ENCODE measurements around the gene DISP3.

DISP3 gene

DNA sequence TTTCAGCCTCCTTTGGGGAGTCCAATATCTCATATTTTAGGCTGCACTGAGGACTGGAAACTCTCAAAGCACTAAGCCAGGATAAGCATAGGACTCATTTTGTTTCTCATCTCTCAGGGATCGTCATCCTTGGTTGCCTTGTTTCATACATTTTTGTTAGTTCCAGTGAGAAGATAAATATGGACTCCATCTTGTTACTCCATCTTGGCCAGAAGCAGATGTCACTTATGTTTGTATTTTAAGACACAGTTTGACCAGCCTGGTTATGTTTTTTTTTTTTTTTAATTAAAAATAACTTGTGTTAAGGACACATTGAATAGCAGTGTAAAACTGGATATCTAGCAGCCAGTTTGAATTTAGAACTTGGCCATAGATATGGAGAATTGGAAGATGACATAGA is 34.7 kb downstream of the DISP3 start:
- H3K36me3 ChIP-seq (ENCODE audit: control insufficient read depth in 1 of 2, insufficient read depth in 2 of 2, low read length in 2 of 2) = no peaks in the 10 kb centered on the region
- no peaks in the 10 kb centered on the region for H3K4me1 ChIP-seq (ENCODE audit: control insufficient read depth in 1 of 2, insufficient read depth in 2 of 2, low read length in 2 of 2)
- H3K4me3 ChIP-seq (ENCODE audit: low read depth in 1 of 2, low read length in 2 of 2) = no peak overlapping the region
- H3K9me3 ChIP-seq (ENCODE audit: control insufficient read depth in 1 of 2, low read length in 2 of 2) = no peaks in the 10 kb centered on the region
- H3K9ac ChIP-seq (ENCODE audit: low read depth in 1 of 2, low read length in 2 of 2) = no peak overlapping the region
- H3K27ac ChIP-seq (ENCODE audit: low read depth, low read length) = no peak overlapping the region
- H3K27me3 ChIP-seq (ENCODE audit: control insufficient read depth in 1 of 2, insufficient read depth in 2 of 2, low read length in 2 of 2) = no peaks in the 10 kb centered on the region

DNA sequence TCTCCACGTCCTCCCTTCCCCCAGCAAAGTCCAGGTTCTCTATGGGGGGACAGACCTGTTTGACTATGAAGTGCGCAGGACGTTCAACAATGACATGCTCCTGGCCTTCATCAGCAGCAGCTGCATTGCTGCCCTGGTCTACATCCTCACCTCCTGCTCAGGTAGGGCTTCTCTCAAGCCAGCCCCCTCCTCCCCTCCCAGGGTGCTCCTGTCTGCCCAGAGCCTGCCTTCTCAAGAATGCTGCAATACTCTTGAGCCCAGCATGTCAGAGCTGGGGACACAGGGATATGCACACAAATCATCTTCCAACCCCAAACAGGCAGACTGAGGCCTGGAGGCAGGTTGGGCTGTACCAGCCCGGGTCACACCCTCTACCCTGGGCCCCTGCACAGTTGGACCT is 35.4 kb downstream of the DISP3 start:
- H3K27ac ChIP-seq (ENCODE audit: low read depth, low read length) = no peak overlapping the region
- no peak overlapping the region for H3K9ac ChIP-seq (ENCODE audit: low read depth in 1 of 2, low read length in 2 of 2)
- H3K36me3 ChIP-seq (ENCODE audit: control insufficient read depth in 1 of 2, insufficient read depth in 2 of 2, low read length in 2 of 2) = no peaks in the 10 kb centered on the region
- no peaks in the 10 kb centered on the region for H3K4me1 ChIP-seq (ENCODE audit: control insufficient read depth in 1 of 2, insufficient read depth in 2 of 2, low read length in 2 of 2)
- no peaks in the 10 kb centered on the region for H3K9me3 ChIP-seq (ENCODE audit: control insufficient read depth in 1 of 2, low read length in 2 of 2)
- H3K27me3 ChIP-seq (ENCODE audit: control insufficient read depth in 1 of 2, insufficient read depth in 2 of 2, low read length in 2 of 2) = no peaks in the 10 kb centered on the region
- no peak overlapping the region for H3K4me3 ChIP-seq (ENCODE audit: low read depth in 1 of 2, low read length in 2 of 2)

DNA sequence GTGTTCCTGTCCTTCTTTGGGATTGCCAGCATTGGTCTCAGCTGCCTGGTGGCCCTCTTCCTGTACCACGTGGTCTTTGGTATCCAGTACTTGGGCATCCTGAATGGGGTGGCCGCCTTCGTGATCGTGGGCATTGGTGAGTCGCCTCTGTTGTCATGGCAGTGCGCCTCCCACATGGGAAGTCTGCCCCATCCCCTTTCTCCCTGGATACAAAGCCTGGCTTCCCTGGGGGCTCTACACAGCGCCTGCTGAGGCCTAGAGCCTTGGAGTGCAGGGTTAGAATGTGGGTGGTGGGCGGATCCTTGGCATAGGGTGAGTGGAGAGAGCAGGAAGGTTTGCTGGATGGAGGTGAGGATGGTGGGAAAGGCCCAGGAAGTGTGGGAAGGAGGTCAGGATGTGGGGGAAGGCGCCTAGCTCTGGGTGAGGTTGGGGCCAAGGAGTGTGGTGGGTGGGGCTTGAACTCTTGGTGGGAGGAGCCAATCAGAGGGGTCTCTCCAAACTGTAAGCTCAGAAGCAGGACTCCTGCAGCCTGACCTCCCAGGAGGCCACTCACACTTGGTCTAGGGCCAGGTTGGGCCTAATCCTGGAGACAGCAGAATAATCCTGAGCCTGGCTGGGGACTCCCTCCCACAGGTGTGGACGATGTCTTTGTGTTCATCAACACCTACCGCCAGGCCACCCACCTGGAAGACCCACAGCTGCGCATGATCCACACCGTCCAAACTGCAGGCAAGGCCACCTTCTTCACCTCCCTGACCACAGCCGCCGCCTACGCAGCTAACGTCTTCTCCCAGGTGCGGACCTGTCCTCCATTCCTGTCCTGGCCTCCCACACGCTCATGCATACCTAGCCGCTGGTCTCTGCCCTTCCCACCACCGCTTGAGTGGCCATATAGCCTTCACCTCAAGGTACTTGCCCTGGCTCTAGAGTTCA is 36.7 kb downstream of the DISP3 start:
- Histone ChIP-seq H3K4me3 (ENCODE audit: low read depth in 1 of 2, low read length in 2 of 2) (no peak overlapping the region), H3K9me3 (ENCODE audit: control insufficient read depth in 1 of 2, low read length in 2 of 2) (no peaks in the 10 kb centered on the region), H3K27me3 (ENCODE audit: control insufficient read depth in 1 of 2, insufficient read depth in 2 of 2, low read length in 2 of 2) (no peaks in the 10 kb centered on the region), H3K27ac (ENCODE audit: low read depth, low read length) (no peak overlapping the region), H3K36me3 (ENCODE audit: control insufficient read depth in 1 of 2, insufficient read depth in 2 of 2, low read length in 2 of 2) (no peaks in the 10 kb centered on the region), H3K9ac (ENCODE audit: low read depth in 1 of 2, low read length in 2 of 2) (no peak overlapping the region), H3K4me1 (ENCODE audit: control insufficient read depth in 1 of 2, insufficient read depth in 2 of 2, low read length in 2 of 2) (no peaks in the 10 kb centered on the region)

DNA sequence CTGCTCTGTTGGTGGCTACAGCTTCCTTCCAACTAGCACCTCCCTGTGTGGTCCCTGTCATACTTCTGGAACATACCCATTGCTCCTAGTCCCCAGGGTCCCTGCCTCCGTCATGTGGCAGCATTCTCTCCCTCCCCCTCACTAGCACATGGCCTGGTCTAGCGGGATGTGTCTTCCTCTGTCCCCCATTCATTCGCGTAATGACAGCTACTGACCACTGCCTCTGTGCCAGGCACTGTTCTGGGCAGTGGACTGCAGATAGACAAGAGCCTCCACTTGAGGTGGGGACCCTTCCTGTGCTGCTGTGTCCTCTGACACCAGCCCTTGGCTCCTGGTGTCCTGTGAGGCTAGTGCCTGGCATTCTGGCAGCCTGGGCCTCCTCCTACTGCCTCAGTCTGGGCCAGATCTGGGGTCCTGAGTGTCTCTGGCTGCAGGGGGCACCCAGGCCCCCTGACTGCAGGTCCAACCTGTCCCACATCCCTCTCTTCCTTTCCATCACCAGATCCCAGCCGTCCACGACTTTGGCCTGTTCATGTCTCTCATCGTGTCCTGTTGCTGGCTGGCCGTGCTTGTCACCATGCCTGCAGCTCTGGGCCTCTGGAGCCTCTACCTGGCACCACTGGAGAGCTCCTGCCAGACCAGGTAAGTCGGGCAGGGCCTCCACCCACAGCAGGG is 38.1 kb downstream of the DISP3 start:
- Histone ChIP-seq H3K4me3 (ENCODE audit: low read depth in 1 of 2, low read length in 2 of 2) (no peak overlapping the region), H3K4me1 (ENCODE audit: control insufficient read depth in 1 of 2, insufficient read depth in 2 of 2, low read length in 2 of 2) (no peaks in the 10 kb centered on the region), H3K9ac (ENCODE audit: low read depth in 1 of 2, low read length in 2 of 2) (no peak overlapping the region), H3K9me3 (ENCODE audit: control insufficient read depth in 1 of 2, low read length in 2 of 2) (no peaks in the 10 kb centered on the region), H3K27me3 (ENCODE audit: control insufficient read depth in 1 of 2, insufficient read depth in 2 of 2, low read length in 2 of 2) (no peaks in the 10 kb centered on the region), H3K27ac (ENCODE audit: low read depth, low read length) (no peak overlapping the region), H3K36me3 (ENCODE audit: control insufficient read depth in 1 of 2, insufficient read depth in 2 of 2, low read length in 2 of 2) (no peaks in the 10 kb centered on the region)

DNA sequence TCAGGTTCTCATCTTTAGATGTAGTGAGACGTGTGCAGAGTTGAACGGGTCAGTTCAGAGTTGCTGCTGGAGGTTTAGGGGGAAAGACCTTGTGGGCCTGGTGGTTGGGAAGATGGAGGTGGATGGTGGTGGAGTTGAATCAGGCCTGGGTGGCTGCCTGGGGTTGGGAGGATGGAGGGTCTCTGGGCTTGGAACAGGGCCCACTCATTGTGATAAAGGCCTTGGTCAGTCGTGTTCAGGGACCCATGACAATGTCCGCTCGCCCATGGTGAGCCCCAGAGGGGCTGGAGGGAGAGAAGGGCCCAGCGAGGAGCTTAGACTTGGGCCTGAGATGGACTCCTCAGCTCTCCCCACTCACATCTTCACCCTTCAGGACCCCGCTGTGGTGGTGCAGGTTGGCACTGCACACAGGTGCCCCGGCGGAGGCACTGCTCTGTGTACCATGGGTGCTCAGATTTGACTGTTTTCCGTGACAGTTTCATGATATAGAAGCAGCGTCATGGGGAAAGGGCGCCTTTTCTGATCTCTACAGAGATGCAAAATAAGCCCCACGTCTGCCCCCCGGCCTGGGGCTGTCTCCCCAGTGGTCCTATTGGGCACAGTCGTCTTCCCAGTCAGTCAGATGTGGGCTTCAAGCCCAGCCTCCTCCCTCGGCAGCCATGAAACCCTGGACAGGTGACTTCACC is 39.2 kb downstream of the DISP3 start:
- H3K9me3 ChIP-seq (ENCODE audit: control insufficient read depth in 1 of 2, low read length in 2 of 2) = no peaks in the 10 kb centered on the region
- no peak overlapping the region for H3K27ac ChIP-seq (ENCODE audit: low read depth, low read length)
- H3K36me3 ChIP-seq (ENCODE audit: control insufficient read depth in 1 of 2, insufficient read depth in 2 of 2, low read length in 2 of 2) = no peaks in the 10 kb centered on the region
- H3K4me3 ChIP-seq (ENCODE audit: low read depth in 1 of 2, low read length in 2 of 2) = no peak overlapping the region
- H3K27me3 ChIP-seq (ENCODE audit: control insufficient read depth in 1 of 2, insufficient read depth in 2 of 2, low read length in 2 of 2) = no peaks in the 10 kb centered on the region
- H3K9ac ChIP-seq (ENCODE audit: low read depth in 1 of 2, low read length in 2 of 2) = no peak overlapping the region
- no peaks in the 10 kb centered on the region for H3K4me1 ChIP-seq (ENCODE audit: control insufficient read depth in 1 of 2, insufficient read depth in 2 of 2, low read length in 2 of 2)

DNA sequence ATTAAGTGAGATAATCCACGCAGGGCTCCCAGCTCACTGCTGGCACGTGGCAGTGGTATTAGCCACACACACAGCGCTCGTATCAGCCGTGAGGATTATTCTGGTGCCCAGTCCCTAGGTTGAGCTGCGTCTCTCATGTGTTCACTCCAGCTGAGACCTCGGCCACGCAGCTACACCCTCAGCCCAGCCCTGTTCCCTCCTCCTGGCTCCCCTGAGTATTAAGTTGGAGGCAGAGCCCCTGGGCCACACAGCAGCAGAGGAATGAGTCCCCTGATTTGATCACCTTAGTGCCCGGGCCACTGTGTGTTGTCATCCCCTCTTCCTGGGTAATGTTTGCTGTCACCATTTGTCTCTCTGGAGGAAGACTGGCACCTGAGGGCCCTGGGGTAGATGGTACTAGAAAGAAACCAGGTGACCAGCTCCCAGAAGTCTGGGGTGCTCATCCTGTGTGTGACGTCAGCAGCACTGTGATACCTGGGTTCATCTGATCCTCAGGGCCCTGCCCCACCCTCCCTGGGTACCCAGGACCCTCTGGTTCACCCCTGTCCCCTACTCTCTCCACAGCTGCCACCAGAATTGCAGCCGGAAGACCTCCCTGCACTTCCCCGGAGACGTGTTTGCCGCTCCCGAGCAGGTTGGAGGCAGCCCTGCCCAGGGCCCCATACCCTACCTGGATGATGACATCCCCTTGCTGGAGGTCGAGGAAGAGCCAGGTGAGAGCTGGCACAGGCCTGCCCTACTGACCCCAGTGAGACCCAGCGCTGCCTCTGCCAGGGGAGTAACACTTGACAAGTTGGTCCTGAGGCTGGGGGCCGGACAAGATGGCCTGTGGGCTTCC is 40.1 kb downstream of the DISP3 start:
- Histone ChIP-seq H3K4me1 (ENCODE audit: control insufficient read depth in 1 of 2, insufficient read depth in 2 of 2, low read length in 2 of 2) (no peaks in the 10 kb centered on the region), H3K9ac (ENCODE audit: low read depth in 1 of 2, low read length in 2 of 2) (no peak overlapping the region), H3K9me3 (ENCODE audit: control insufficient read depth in 1 of 2, low read length in 2 of 2) (no peaks in the 10 kb centered on the region), H3K27ac (ENCODE audit: low read depth, low read length) (no peak overlapping the region), H3K36me3 (ENCODE audit: control insufficient read depth in 1 of 2, insufficient read depth in 2 of 2, low read length in 2 of 2) (no peaks in the 10 kb centered on the region), H3K4me3 (ENCODE audit: low read depth in 1 of 2, low read length in 2 of 2) (no peak overlapping the region), H3K27me3 (ENCODE audit: control insufficient read depth in 1 of 2, insufficient read depth in 2 of 2, low read length in 2 of 2) (no peaks in the 10 kb centered on the region)

DNA sequence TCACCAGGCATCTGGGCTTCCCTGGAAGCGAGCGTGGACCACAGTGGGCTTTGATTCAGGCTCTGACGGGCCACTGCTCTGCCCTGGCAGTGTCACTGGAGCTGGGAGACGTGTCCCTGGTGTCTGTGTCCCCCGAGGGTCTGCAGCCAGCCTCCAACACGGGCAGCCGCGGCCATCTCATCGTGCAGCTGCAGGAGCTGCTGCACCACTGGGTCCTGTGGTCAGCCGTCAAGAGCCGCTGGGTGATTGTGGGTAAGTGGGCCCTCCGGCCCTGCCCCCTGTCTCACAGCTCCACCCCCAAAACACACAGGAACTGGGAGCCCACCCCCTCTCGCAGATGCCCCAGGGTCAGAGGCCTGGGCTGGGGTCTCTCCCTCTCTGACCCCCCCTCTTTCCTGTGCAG is 40.7 kb downstream of the DISP3 start:
- Histone ChIP-seq H3K9me3 (ENCODE audit: control insufficient read depth in 1 of 2, low read length in 2 of 2) (no peaks in the 10 kb centered on the region), H3K9ac (ENCODE audit: low read depth in 1 of 2, low read length in 2 of 2) (no peak overlapping the region), H3K36me3 (ENCODE audit: control insufficient read depth in 1 of 2, insufficient read depth in 2 of 2, low read length in 2 of 2) (no peaks in the 10 kb centered on the region), H3K27ac (ENCODE audit: low read depth, low read length) (no peak overlapping the region), H3K4me3 (ENCODE audit: low read depth in 1 of 2, low read length in 2 of 2) (no peak overlapping the region), H3K27me3 (ENCODE audit: control insufficient read depth in 1 of 2, insufficient read depth in 2 of 2, low read length in 2 of 2) (no peaks in the 10 kb centered on the region), H3K4me1 (ENCODE audit: control insufficient read depth in 1 of 2, insufficient read depth in 2 of 2, low read length in 2 of 2) (no peaks in the 10 kb centered on the region)

DNA sequence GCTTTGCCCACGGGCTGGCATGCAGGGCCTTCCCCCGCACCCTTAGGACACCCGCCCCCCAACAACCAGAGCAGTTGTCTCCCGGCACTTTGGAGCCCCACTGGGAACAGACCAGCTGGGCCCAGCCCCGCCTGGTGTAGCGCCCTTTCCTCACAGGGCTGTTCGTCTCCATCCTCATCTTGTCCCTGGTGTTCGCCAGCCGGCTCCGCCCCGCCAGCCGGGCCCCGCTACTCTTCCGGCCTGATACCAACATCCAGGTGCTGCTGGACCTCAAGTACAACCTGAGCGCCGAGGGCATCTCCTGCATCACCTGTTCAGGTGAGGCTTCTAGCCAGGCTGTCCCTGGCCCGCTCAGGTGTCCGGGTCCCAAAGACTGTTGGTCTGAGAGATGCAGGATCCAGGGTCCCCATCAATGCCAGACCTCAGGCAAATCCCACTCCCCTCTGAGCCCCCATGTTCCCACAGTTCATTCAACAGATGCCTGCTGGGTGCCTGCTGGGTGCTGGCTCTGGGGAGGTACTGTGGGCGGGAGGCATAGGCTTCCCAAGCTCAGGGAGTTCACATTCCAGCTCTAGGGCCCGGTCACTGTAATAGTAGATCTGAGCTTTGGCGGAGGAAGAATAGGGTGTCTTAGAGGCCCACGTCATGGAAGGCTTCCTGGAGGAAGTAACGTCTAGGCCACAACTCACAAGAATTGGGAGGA is 41.7 kb downstream of the DISP3 start:
- no peaks in the 10 kb centered on the region for H3K27me3 ChIP-seq (ENCODE audit: control insufficient read depth in 1 of 2, insufficient read depth in 2 of 2, low read length in 2 of 2)
- H3K27ac ChIP-seq (ENCODE audit: low read depth, low read length) = no peak overlapping the region
- no peaks in the 10 kb centered on the region for H3K36me3 ChIP-seq (ENCODE audit: control insufficient read depth in 1 of 2, insufficient read depth in 2 of 2, low read length in 2 of 2)
- no peak overlapping the region for H3K4me3 ChIP-seq (ENCODE audit: low read depth in 1 of 2, low read length in 2 of 2)
- no peak overlapping the region for H3K9ac ChIP-seq (ENCODE audit: low read depth in 1 of 2, low read length in 2 of 2)
- H3K9me3 ChIP-seq (ENCODE audit: control insufficient read depth in 1 of 2, low read length in 2 of 2) = no peaks in the 10 kb centered on the region
- no peaks in the 10 kb centered on the region for H3K4me1 ChIP-seq (ENCODE audit: control insufficient read depth in 1 of 2, insufficient read depth in 2 of 2, low read length in 2 of 2)

DNA sequence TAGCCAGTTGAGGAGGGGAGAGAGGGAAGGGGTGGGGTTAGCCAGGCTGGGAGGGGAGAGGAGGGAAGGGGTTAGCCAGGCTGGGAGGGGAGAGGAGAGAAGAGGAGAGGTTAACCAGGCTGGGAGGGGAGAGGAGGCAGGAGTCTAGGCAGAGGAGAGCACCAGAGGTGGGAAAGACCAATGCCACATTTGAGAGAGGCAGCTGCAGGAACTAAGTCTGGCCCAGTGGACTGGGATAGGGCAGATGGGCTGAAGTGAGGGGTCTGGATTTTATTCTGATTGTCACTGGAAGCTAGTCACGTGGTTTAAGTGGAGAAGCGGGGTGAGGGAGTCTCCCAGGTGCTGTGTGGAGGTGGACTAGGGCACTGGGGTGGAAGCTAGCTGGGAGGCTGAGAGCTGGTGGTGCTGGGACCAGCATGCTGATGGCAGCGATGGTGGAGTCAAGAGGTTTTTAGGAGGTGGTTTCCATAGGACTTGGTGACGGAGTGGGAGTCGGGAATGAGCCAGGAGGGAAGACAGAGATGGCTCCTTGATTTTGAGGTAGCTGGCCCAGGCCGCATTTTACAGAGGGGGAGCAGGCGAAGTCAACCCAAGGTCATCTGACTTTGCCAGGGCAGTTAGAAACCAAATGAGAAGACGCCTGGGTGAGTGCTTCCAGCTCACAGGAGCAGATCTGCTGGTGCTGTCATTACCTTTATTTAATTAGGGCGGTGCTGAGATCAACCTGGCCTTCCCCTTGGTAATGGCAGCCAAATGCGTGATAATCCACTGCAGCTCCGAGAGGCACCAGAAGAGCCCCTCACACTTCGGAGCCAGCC is 42.8 kb downstream of the DISP3 start:
- H3K9ac ChIP-seq (ENCODE audit: low read depth in 1 of 2, low read length in 2 of 2) = no peak overlapping the region
- no peak overlapping the region for H3K27ac ChIP-seq (ENCODE audit: low read depth, low read length)
- no peak overlapping the region for H3K4me3 ChIP-seq (ENCODE audit: low read depth in 1 of 2, low read length in 2 of 2)
- no peaks in the 10 kb centered on the region for H3K9me3 ChIP-seq (ENCODE audit: control insufficient read depth in 1 of 2, low read length in 2 of 2)
- no peaks in the 10 kb centered on the region for H3K36me3 ChIP-seq (ENCODE audit: control insufficient read depth in 1 of 2, insufficient read depth in 2 of 2, low read length in 2 of 2)
- no peaks in the 10 kb centered on the region for H3K4me1 ChIP-seq (ENCODE audit: control insufficient read depth in 1 of 2, insufficient read depth in 2 of 2, low read length in 2 of 2)
- no peaks in the 10 kb centered on the region for H3K27me3 ChIP-seq (ENCODE audit: control insufficient read depth in 1 of 2, insufficient read depth in 2 of 2, low read length in 2 of 2)
